H9 (cell line): ENCODE results near the gene ERFL. TPM values are rescaled to one million over a fixed set of nuclear protein-coding genes. Genes with fewer than 3 reads are reported as not detected.

Source experiments
- DNase-seq: peaks from one replicate; pipeline ENCODE4 v3.0.0-alpha.2; 2017
- H2AFZ ChIP-seq: one replicate; pipeline ENCODE4 v1.6.1; 2013; ENCODE audit warnings: mild to moderate bottlenecking, low read length, control low read depth, moderate library complexity
- H2AK5ac ChIP-seq: 2 replicates; pipeline ENCODE4 v1.6.1; 2013; ENCODE audit warnings: low read length, control low read depth, mixed read lengths; ENCODE audit not compliant: insufficient read length
- H2BK120ac ChIP-seq: one replicate; pipeline ENCODE4 v1.6.1; 2013; ENCODE audit warnings: low read depth, mild to moderate bottlenecking, low read length, control low read depth, inconsistent platforms; ENCODE audit not compliant: poor library complexity, severe bottlenecking
- H2BK12ac ChIP-seq: 2 replicates; pipeline ENCODE4 v1.6.1; 2013; ENCODE audit warnings: low read length, control low read depth, mixed read lengths, low read depth; ENCODE audit not compliant: insufficient read length
- H2BK15ac ChIP-seq: 2 replicates; pipeline ENCODE4 v1.6.1; 2013; ENCODE audit warnings: low read depth, low read length, control low read depth
- H2BK20ac ChIP-seq: one replicate; pipeline ENCODE4 v1.6.1; 2013; ENCODE audit warnings: low read depth, mild to moderate bottlenecking, low read length, control low read depth, inconsistent platforms; ENCODE audit not compliant: poor library complexity, severe bottlenecking
- H2BK5ac ChIP-seq: 2 replicates; pipeline ENCODE4 v1.6.1; 2013; ENCODE audit warnings: low read length, control low read depth, mixed read lengths; ENCODE audit not compliant: insufficient read length
- H3K14ac ChIP-seq: 2 replicates; pipeline ENCODE4 v1.6.1; 2013; ENCODE audit warnings: low read length, control low read depth; ENCODE audit not compliant: insufficient read depth
- H3K18ac ChIP-seq: 2 replicates; pipeline ENCODE4 v1.6.1; 2013; ENCODE audit warnings: low read depth, mild to moderate bottlenecking, mixed read lengths, low read length, control low read depth; ENCODE audit not compliant: insufficient read length
- H3K23ac ChIP-seq: 2 replicates; pipeline ENCODE4 v1.6.1; 2013; ENCODE audit warnings: low read length, control low read depth, mixed read lengths, low read depth; ENCODE audit not compliant: insufficient read length
- H3K23me2 ChIP-seq: 2 replicates; pipeline ENCODE4 v1.6.1; 2013; ENCODE audit warnings: low read depth, mild to moderate bottlenecking, mixed read lengths, low read length, control low read depth; ENCODE audit not compliant: insufficient read length, poor library complexity, severe bottlenecking
- H3K27ac ChIP-seq: 2 replicates; pipeline ENCODE4 v1.5.1; 2013; ENCODE audit warnings: low read length, control low read depth, mixed read lengths, low read depth; ENCODE audit not compliant: insufficient read length
- H3K27me3 ChIP-seq: 2 replicates; pipeline ENCODE4 v1.6.1; 2013; ENCODE audit warnings: low read length, control low read depth, inconsistent platforms; ENCODE audit not compliant: insufficient read depth
- H3K4ac ChIP-seq: 2 replicates; pipeline ENCODE4 v1.6.1; 2013; ENCODE audit warnings: low read depth, mild to moderate bottlenecking, control low read depth, inconsistent platforms, low read length, moderate library complexity
- H3K4me1 ChIP-seq: 2 replicates; pipeline ENCODE4 v1.6.1; 2013; ENCODE audit warnings: low read length, control low read depth, inconsistent platforms; ENCODE audit not compliant: insufficient read depth
- H3K4me2 ChIP-seq: 2 replicates; pipeline ENCODE4 v1.6.1; 2013; ENCODE audit warnings: low read length, control low read depth, mixed read lengths; ENCODE audit not compliant: insufficient read length, insufficient read depth
- H3K56ac ChIP-seq: 2 replicates; pipeline ENCODE4 v1.6.1; 2013; ENCODE audit warnings: low read depth, mild to moderate bottlenecking, mixed read lengths, low read length, control low read depth; ENCODE audit not compliant: insufficient read length
- H3K79me1 ChIP-seq: 2 replicates; pipeline ENCODE4 v1.6.1; 2013; ENCODE audit warnings: low read depth, mild to moderate bottlenecking, moderate library complexity, low read length, control low read depth, inconsistent platforms; ENCODE audit not compliant: insufficient read depth, poor library complexity, severe bottlenecking
- H3K79me2 ChIP-seq: 2 replicates; pipeline ENCODE4 v1.6.1; 2013; ENCODE audit warnings: low read length, control low read depth, inconsistent platforms; ENCODE audit not compliant: insufficient read depth
- H3K9ac ChIP-seq: 2 replicates; pipeline ENCODE4 v1.6.1; 2013; ENCODE audit warnings: low read length, control low read depth, mixed read lengths; ENCODE audit not compliant: insufficient read length; ENCODE audit errors: extremely low read depth
- H3K9me3 ChIP-seq: one replicate; pipeline ENCODE4 v1.6.1; 2013; ENCODE audit warnings: low read depth, low read length, inconsistent platforms; ENCODE audit not compliant: control insufficient read depth
- H3T11ph ChIP-seq: one replicate; pipeline ENCODE4 v1.6.1; 2013; ENCODE audit warnings: mild to moderate bottlenecking, low read length, control low read depth, inconsistent platforms
- H4K20me1 ChIP-seq: one replicate; pipeline ENCODE4 v1.6.1; 2013; ENCODE audit not compliant: control insufficient read depth, insufficient read length, insufficient read depth
- H4K5ac ChIP-seq: 2 replicates; pipeline ENCODE4 v1.6.1; 2013; ENCODE audit warnings: low read depth, mild to moderate bottlenecking, mixed read lengths, low read length, control low read depth; ENCODE audit not compliant: insufficient read length
- H4K8ac ChIP-seq: replicated peaks from 2 replicates; pipeline ENCODE4 v1.6.1; 2013; ENCODE audit warnings: low read length, control low read depth, mixed read lengths, low read depth; ENCODE audit not compliant: insufficient read length
- H4K91ac ChIP-seq: 2 replicates; pipeline ENCODE4 v1.6.1; 2013; ENCODE audit warnings: low read depth, mild to moderate bottlenecking, moderate library complexity, mixed read lengths, low read length, control low read depth; ENCODE audit not compliant: insufficient read length
- H3K27ac Mint-ChIP-seq, 3 experiments: 2 replicates in 2 of 3; 3 replicates in 1 of 3; pipeline ENCODE4 v1.8.0; 2020 to 2021; ENCODE audit warnings: mixed read lengths in 3 of 3, mild to moderate bottlenecking in 1 of 3, moderate library complexity in 1 of 3
- H3K27me3 Mint-ChIP-seq: 2 replicates; pipeline ENCODE4 v1.8.0; 2021; ENCODE audit warnings: low read depth, mild to moderate bottlenecking, moderate library complexity, mixed read lengths
- H3K36me3 Mint-ChIP-seq, 3 experiments: 2 replicates in 2 of 3; 3 replicates in 1 of 3; pipeline ENCODE4 v1.8.0; 2020 to 2021; ENCODE audit warnings: low read depth in 3 of 3, mixed read lengths in 3 of 3; ENCODE audit not compliant: insufficient read depth in 1 of 3
- H3K4me1 Mint-ChIP-seq, 2 experiments: 2 replicates each; pipeline ENCODE4 v1.8.0; 2020; ENCODE audit warnings: mixed read lengths in 2 of 2
- H3K4me3 Mint-ChIP-seq, 2 experiments: 2 replicates in 1 of 2; 3 replicates in 1 of 2; pipeline ENCODE4 v1.8.0; 2020 to 2021; ENCODE audit warnings: mild to moderate bottlenecking in 2 of 2, mixed read lengths in 2 of 2, moderate library complexity in 1 of 2
- H3K9me3 Mint-ChIP-seq, 2 experiments: 2 replicates in 1 of 2; 3 replicates in 1 of 2; pipeline ENCODE4 v1.8.0; 2020; ENCODE audit warnings: mild to moderate bottlenecking in 2 of 2, mixed read lengths in 2 of 2, moderate library complexity in 1 of 2
- CTCF ChIP-seq: fragments of 200-600 bp; sonication (generic); conservative IDR thresholded peaks from 3 replicates; pipeline ENCODE4 v1.8.0; 2021; ENCODE audit warnings: antibody characterized with exemption, mild to moderate bottlenecking
- WGBS: extraction: QIAGEN DNeasy Blood & Tissue Kit; methylation state at CpG from one replicate; pipeline ENCODE4 v1.1.7; 2013; ENCODE audit warnings: missing lambda C conversion rate, low lambda C conversion rate, mixed read lengths; ENCODE audit not compliant: insufficient read length; ENCODE audit errors: extremely low coverage; 5-methylcytosine and 5-hydroxymethylcytosine counted together
- total RNA-seq: library from RNA; stranded (reverse); gene quantifications from 2 replicates; pipeline ENCODE4 v1.2.1, GENCODE V29; 2021

Gene ERFL
- total RNA-seq, 1 experiment from 2014 or later: 0.22 TPM

DNA sequence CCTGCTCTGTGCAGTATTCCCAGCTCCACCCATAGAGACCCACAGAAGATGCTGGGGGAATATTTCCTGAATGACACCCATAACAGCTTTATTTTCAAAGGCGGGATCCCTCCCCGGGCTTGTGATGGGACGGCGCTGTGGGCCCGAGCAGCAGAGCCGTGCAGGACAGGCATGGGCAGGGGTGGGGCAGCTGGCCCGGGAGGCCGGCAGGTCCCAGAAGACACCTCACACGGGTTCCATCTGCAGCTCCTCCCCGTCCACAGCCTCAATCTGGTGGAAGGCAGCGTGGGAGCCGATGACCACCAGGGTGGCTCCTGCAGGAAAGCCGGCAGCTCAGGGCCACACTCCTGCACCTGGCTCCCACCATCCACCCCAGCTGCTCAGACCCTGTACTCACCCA, 28.4 kb upstream of the ERFL start:
- no peak overlapping the region for H3K27ac ChIP-seq
- peaks cover 4 to 21% (median 5%) of the 10 kb centered on the region in 3 experiments; a peak in 5 of 7 replicates for H3K36me3 Mint-ChIP-seq
- no peak overlapping the region for H3K56ac ChIP-seq
- no peak overlapping the region for H2BK15ac ChIP-seq
- no CpG with 5 or more reads among the region's 13 CpGs for WGBS
- H4K8ac ChIP-seq: no peak overlapping the region
- peaks cover 3% of the 10 kb centered on the region for H4K20me1 ChIP-seq
- H3K79me2 ChIP-seq: no peaks in the 10 kb centered on the region
- H3K27me3 Mint-ChIP-seq: no peaks in the 10 kb centered on the region
- no peak overlapping the region for H3K23ac ChIP-seq
- no peak overlapping the region for H2BK5ac ChIP-seq
- H2AFZ ChIP-seq: no peak overlapping the region
- no peak for TF ChIP-seq CTCF
- H4K5ac ChIP-seq: no peak overlapping the region
- no peak overlapping the region for H3K9ac ChIP-seq
- no peak overlapping the region for H2BK20ac ChIP-seq
- no peak overlapping the region for H3K4ac ChIP-seq
- no peak overlapping the region; a peak in 1 of 7 replicates for H3K27ac Mint-ChIP-seq
- no peaks in the 10 kb centered on the region for H3K9me3 ChIP-seq
- no peak overlapping the region for H3K18ac ChIP-seq
- no peak overlapping the region for H3T11ph ChIP-seq
- H3K4me3 Mint-ChIP-seq: no peak overlapping the region
- H2BK12ac ChIP-seq: no peak overlapping the region
- H4K91ac ChIP-seq: no peak overlapping the region
- no peak overlapping the region for H3K4me2 ChIP-seq
- H3K14ac ChIP-seq: no peak overlapping the region
- no peak for DNase-seq
- H2BK120ac ChIP-seq: no peak overlapping the region
- no peaks in the 10 kb centered on the region for H3K27me3 ChIP-seq
- no peaks in the 10 kb centered on the region for H3K4me1 ChIP-seq
- H3K4me1 Mint-ChIP-seq: peaks cover 19 to 24% of the 10 kb centered on the region in 2 experiments
- peaks cover 3% of the 10 kb centered on the region for H3K23me2 ChIP-seq
- H3K9me3 Mint-ChIP-seq: no peaks in the 10 kb centered on the region
- no peak overlapping the region for H2AK5ac ChIP-seq
- no peaks in the 10 kb centered on the region for H3K79me1 ChIP-seq
